ENCODE results near the gene CLK3. TPM values are rescaled to one million over a fixed set of nuclear protein-coding genes. Genes with fewer than 3 reads are reported as not detected.

The CLK3 gene
- total and polyA plus RNA-seq, 2 donors (not counting 1 experiment from before 2014, with no cell fraction given) = 176 to 350 TPM

DNA sequence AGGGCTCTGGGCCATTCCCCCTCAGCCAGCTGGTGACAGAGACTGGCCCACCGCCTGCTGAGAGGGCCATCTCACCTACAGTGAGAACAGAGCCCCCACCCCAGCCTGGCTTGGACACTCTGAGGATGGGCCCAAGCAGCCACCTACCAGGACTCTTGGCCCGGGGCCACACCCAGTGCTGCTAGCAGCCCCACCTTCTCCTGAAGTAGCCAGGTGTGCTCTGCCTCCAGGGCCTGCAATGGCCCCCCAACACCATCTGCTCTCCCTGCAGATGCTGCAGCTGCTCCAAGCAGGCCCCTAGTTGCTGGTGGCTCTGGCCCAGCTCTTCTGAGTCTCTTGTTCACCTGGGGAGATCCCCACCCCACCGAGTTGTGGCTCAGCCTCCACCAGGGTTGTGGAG, 6.8 kb upstream of the CLK3 start:
- 81% methylated on average over 3 of the region's 3 CpGs for WGBS (ENCODE audit: insufficient coverage)
- POLR2A ChIA-PET = interaction anchor here (0.5 kb wide), 1 partner anchor 445 kb away, joined by 5 read pairs; no protein-coding TSS in a partner anchor
- no peak for TF ChIP-seq EZH2 (IDR thresholded peaks at IDR 0.05; ENCODE audit: borderline replicate concordance, insufficient read depth, low read depth, low read length, poor library complexity, severe bottlenecking)
- TF ChIP-seq, protein P1, sequence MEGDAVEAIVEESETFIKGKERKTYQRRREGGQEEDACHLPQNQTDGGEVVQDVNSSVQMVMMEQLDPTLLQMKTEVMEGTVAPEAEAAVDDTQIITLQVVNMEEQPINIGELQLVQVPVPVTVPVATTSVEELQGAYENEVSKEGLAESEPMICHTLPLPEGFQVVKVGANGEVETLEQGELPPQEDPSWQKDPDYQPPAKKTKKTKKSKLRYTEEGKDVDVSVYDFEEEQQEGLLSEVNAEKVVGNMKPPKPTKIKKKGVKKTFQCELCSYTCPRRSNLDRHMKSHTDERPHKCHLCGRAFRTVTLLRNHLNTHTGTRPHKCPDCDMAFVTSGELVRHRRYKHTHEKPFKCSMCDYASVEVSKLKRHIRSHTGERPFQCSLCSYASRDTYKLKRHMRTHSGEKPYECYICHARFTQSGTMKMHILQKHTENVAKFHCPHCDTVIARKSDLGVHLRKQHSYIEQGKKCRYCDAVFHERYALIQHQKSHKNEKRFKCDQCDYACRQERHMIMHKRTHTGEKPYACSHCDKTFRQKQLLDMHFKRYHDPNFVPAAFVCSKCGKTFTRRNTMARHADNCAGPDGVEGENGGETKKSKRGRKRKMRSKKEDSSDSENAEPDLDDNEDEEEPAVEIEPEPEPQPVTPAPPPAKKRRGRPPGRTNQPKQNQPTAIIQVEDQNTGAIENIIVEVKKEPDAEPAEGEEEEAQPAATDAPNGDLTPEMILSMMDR (IDR thresholded peaks at IDR 0.05) = no peak
- H2AFZ ChIP-seq (ENCODE audit: insufficient read depth, low read depth, low read length, poor library complexity, severe bottlenecking) = no peak overlapping the region
- no peak for DNase-seq
- no peak overlapping the region for H3K4me3 ChIP-seq (ENCODE audit: control extremely low read depth in 1 of 5, extremely low read depth in 1 of 5, insufficient read depth in 1 of 5, low read depth in 2 of 5, low read length in 4 of 5)
- peaks cover 0 to under 1% of the 10 kb centered on the region in 2 donors for H3K4me1 ChIP-seq (ENCODE audit: control insufficient read depth in 2 of 2, insufficient read depth in 2 of 2, low read length in 2 of 2)
- no peaks in the 10 kb centered on the region for H3K27me3 ChIP-seq (replicated peaks in 1 of 4; ENCODE audit: control extremely low read depth in 1 of 4, control insufficient read depth in 3 of 4, insufficient read depth in 4 of 4, low read length in 3 of 4)
- Mint-ChIP-seq H3K4me1 (peaks cover 5% of the 10 kb centered on the region), H3K27ac (no peak overlapping the region), H3K4me3 (no peak overlapping the region), H3K9me3 (ENCODE audit: insufficient read depth) (no peaks in the 10 kb centered on the region), H3K27me3 (no peaks in the 10 kb centered on the region)
- no peak overlapping the region for H3K9ac ChIP-seq (ENCODE audit: low read length)
- H3K79me2 ChIP-seq (ENCODE audit: control insufficient read depth, insufficient read depth, low read length) = no peaks in the 10 kb centered on the region
- no peak for ATAC-seq (ENCODE audit: low read depth)
- no peaks in the 10 kb centered on the region for H4K20me1 ChIP-seq (ENCODE audit: control insufficient read depth, insufficient read depth, low read length, poor library complexity, severe bottlenecking)
- CTCF ChIA-PET = interaction anchor here (1.2 kb wide), 1 partner anchor 23 kb away, joined by 3 read pairs; no protein-coding TSS in a partner anchor
- H3K36me3 ChIP-seq (replicated peaks in 1 of 2; ENCODE audit: control extremely low read depth in 1 of 2, control insufficient read depth in 1 of 2, extremely low read depth in 1 of 2, insufficient read depth in 2 of 2, low read length in 1 of 2) = no peaks in the 10 kb centered on the region
- no peak overlapping the region for H3K4me2 ChIP-seq (replicated peaks; ENCODE audit: low read depth, low read length, poor library complexity, severe bottlenecking)
- no peak overlapping the region for H3K27ac ChIP-seq (ENCODE audit: low read length in 2 of 2)
- no peaks in the 10 kb centered on the region for H3K9me3 ChIP-seq (ENCODE audit: control extremely low read depth in 1 of 3, control insufficient read depth in 2 of 3, insufficient read depth in 1 of 3, low read length in 2 of 3)
- intact Hi-C loops (cut with micrococcal nuclease) = no loop called here

DNA sequence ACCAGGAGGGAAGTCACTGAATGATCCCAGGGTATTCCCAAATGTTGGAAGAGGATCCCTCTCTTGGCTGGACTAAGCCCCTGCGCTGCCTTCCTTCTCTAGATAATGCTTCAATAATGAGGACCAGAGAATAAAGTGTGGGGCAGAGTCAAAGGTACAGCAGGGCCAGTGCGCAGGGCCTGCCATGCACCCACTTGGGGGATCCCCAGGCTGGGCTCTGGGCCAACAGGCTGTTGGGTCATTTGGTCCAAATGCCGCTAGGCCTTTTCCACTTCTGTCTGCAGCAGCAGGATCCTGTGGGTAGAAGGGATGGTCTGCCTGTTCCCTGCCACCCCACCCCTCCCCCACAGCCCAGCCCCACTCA, 5.7 kb upstream of the CLK3 start:
- no peak for TF ChIP-seq EZH2 (IDR thresholded peaks at IDR 0.05; ENCODE audit: borderline replicate concordance, insufficient read depth, low read depth, low read length, poor library complexity, severe bottlenecking)
- TF ChIP-seq, protein P1 (IDR thresholded peaks at IDR 0.05) = no peak
- Histone ChIP-seq H3K9ac (ENCODE audit: low read length) (no peak overlapping the region), H3K27ac (ENCODE audit: low read length in 2 of 2) (no peak overlapping the region), H3K4me1 (ENCODE audit: control insufficient read depth in 2 of 2, insufficient read depth in 2 of 2, low read length in 2 of 2) (peaks cover 4 to 9% of the 10 kb centered on the region in 2 donors), H3K79me2 (ENCODE audit: control insufficient read depth, insufficient read depth, low read length) (peaks cover under 1% of the 10 kb centered on the region), H3K9me3 (ENCODE audit: control extremely low read depth in 1 of 3, control insufficient read depth in 2 of 3, insufficient read depth in 1 of 3, low read length in 2 of 3) (no peaks in the 10 kb centered on the region), H3K36me3 (replicated peaks in 1 of 2; ENCODE audit: control extremely low read depth in 1 of 2, control insufficient read depth in 1 of 2, extremely low read depth in 1 of 2, insufficient read depth in 2 of 2, low read length in 1 of 2) (no peaks in the 10 kb centered on the region), H2AFZ (ENCODE audit: insufficient read depth, low read depth, low read length, poor library complexity, severe bottlenecking) (no peak overlapping the region), H3K27me3 (replicated peaks in 1 of 4; ENCODE audit: control extremely low read depth in 1 of 4, control insufficient read depth in 3 of 4, insufficient read depth in 4 of 4, low read length in 3 of 4) (no peaks in the 10 kb centered on the region), H3K4me2 (replicated peaks; ENCODE audit: low read depth, low read length, poor library complexity, severe bottlenecking) (no peak overlapping the region), H3K4me3 (ENCODE audit: control extremely low read depth in 1 of 5, extremely low read depth in 1 of 5, insufficient read depth in 1 of 5, low read depth in 2 of 5, low read length in 4 of 5) (no peak overlapping the region), H4K20me1 (ENCODE audit: control insufficient read depth, insufficient read depth, low read length, poor library complexity, severe bottlenecking) (no peaks in the 10 kb centered on the region)
- CTCF ChIA-PET = interaction anchor here (17.8 kb wide), 1 partner anchor 23 kb away, joined by 371 read pairs; no protein-coding TSS in a partner anchor
- H3K27ac Mint-ChIP-seq = no peak overlapping the region
- DNase-seq (no peak), ATAC-seq (ENCODE audit: low read depth) (no peak)
- intact Hi-C loops (cut with micrococcal nuclease) = no loop called here
- H3K9me3 Mint-ChIP-seq (ENCODE audit: insufficient read depth) = no peaks in the 10 kb centered on the region
- H3K4me1 Mint-ChIP-seq = peaks cover 8% of the 10 kb centered on the region
- WGBS (ENCODE audit: insufficient coverage) = 100% methylated on average over 2 of the region's 3 CpGs
- POLR2A ChIA-PET = no interaction called here
- H3K27me3 Mint-ChIP-seq = no peaks in the 10 kb centered on the region
- H3K4me3 Mint-ChIP-seq = no peak overlapping the region
